Pancreas (tissue), 10 donors: Measurements from ENCODE around the gene GABARAP. TPM values are rescaled to one million over a fixed set of nuclear protein-coding genes. Genes with fewer than 3 reads are reported as not detected.

Experiments used
- ATAC-seq, 4 donors: fragments of 200-7000 bp; cut with Tn5 transposase; one replicate each; pipeline versions ENCODE4 v1.8.0 to v1.9.1; 2020; ENCODE audit warnings: mild to moderate bottlenecking in 4 of 4, moderate library complexity in 4 of 4
- DNase-seq, 6 donors: peaks; one replicate each; pipeline ENCODE4 v3.0.0-alpha.2; 2020
- FAIRE-seq: peaks from 2 replicates; lab custom pipeline; 2012; peaks lifted over from hg19 to GRCh38; lab: Jason Lieb, UNC
- H3K27ac ChIP-seq, 4 donors: fragments of 200-600 bp; sonication (generic); 1 replicate in 3 of 4; 2 replicates in 1 of 4; pipeline versions ENCODE4 v1.5.0 to v1.8.0; 2020
- H3K27me3 ChIP-seq, 4 donors: fragments of 200-600 bp; one replicate each; pipeline ENCODE4 v1.8.0; 2021
- H3K36me3 ChIP-seq, 3 donors: fragments of 200-600 bp; sonication (generic) in 1 of 3; one replicate each; pipeline versions ENCODE4 v1.5.0 to v1.8.0; 2020 to 2021
- H3K4me1 ChIP-seq, 3 donors: fragments of 200-600 bp; one replicate each; pipeline ENCODE4 v1.8.0; 2021
- H3K4me3 ChIP-seq, 4 donors: fragments of 200-600 bp; sonication (generic) in 2 of 4; one replicate each; pipeline versions ENCODE4 v1.5.0 to v1.8.0; 2020 to 2021
- H3K9me3 ChIP-seq, 4 donors: fragments of 200-600 bp; one replicate each; pipeline ENCODE4 v1.8.0; 2021
- WGBS, 2 donors: extraction: QIAGEN DNeasy Blood & Tissue Kit; methylation state at CpG; one replicate each; pipeline ENCODE4 v1.1.7; 2013; 5-methylcytosine and 5-hydroxymethylcytosine counted together
- intact Hi-C, 3 donors: fragments of 100-400 bp; cut with DNase I; formaldehyde crosslinking; loops; one replicate each; pipeline versions ENCODE4 v1.11.1 to v1.14.2; 2022
- polyA plus RNA-seq, 2 donors: library from polyadenylated mRNA; stranded (reverse); fragments of 200-250 nt; gene quantifications; one replicate each; pipeline ENCODE4 v1.2.3, GENCODE V29; 2013
- total RNA-seq, 6 donors: library from RNA; stranded (reverse); fragmentation: NEBNext Ultra II Directional in 4 of 6; extraction: Animal tissue kit (Norgen Biotek cat#: 25700) in 4 of 6; gene quantifications; one replicate each; pipeline versions ENCODE4 v1.2.1 to v1.2.4, GENCODE V29; 2021 to 2023
- TF ChIP-seq, protein P1 (sequence below), 4 donors: fragments of 200-600 bp; sonication (generic) in 3 of 4; IDR thresholded peaks; one replicate each; pipeline versions ENCODE4 v1.5.0 to v1.8.0; 2021; ENCODE audit warnings: antibody characterized with exemption in 4 of 4
- donor health status: healthy with polysubstance abuse.
- donor health status: DM: no; HTN: no; CAD: no; lungs with moderate emphysema.
- donor health status: DM: no; HTN: no; CAD: no.
- donor health status: control.
- donor health status: control.
- donor health status: Bipolar disorder and iron deficiency.
- donor health status: DM: yes; HTN: yes; CAD: no.
- donor health status: DM: no; HTN: no; CAD: no.
- donor health status: DM: no; HTN: no; CAD: no.
- donor health status: DM: yes; HTN: yes; CAD: no.

The GABARAP gene
- total and polyA plus RNA-seq, 8 donors, result 231 to 639 (median 312) TPM

DNA sequence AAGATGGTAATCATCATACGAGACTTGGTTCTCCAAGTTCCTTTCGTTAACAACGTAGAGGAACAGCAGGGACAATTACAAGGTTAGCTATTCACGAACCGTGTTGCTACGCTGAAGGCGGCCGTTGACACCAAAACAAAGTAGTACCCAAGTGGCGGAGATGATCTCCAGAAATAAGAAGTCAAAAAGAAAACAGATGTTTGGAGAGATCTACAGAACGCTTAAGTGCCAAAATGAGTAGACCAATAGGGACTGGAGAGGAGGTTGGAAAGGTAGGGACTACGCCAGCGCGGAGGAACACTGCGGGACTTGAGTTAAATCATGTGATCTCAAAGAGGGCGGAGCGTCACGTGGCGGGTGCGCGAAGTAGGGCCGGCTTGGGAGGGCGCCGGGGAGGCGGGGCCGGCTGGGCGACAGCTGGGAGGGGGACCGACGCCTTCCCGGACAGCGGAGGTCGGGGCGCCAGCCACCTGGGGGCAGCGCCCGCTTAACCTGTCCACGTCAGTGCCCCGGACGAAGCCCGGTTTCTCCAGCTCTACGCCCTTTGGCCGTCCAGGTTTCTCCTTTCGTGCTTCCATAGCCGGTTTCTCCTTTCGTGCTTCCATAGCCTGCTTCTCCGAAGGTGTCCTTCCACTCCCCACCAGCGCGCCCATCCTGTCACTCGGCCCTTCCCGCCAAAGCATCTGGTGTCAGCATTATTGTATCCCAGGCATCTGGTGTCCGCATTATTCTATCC, 636 bp upstream of the GABARAP start:
- TF ChIP-seq, protein P1, sequence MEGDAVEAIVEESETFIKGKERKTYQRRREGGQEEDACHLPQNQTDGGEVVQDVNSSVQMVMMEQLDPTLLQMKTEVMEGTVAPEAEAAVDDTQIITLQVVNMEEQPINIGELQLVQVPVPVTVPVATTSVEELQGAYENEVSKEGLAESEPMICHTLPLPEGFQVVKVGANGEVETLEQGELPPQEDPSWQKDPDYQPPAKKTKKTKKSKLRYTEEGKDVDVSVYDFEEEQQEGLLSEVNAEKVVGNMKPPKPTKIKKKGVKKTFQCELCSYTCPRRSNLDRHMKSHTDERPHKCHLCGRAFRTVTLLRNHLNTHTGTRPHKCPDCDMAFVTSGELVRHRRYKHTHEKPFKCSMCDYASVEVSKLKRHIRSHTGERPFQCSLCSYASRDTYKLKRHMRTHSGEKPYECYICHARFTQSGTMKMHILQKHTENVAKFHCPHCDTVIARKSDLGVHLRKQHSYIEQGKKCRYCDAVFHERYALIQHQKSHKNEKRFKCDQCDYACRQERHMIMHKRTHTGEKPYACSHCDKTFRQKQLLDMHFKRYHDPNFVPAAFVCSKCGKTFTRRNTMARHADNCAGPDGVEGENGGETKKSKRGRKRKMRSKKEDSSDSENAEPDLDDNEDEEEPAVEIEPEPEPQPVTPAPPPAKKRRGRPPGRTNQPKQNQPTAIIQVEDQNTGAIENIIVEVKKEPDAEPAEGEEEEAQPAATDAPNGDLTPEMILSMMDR (IDR thresholded peaks at IDR 0.05), result no peak
- Histone ChIP-seq H3K9me3 (no peaks in the 10 kb centered on the region), H3K27me3 (no peaks in the 10 kb centered on the region), H3K36me3 (peaks cover 0 to 4% (median 3%) of the 10 kb centered on the region in 3 donors), H3K4me1 (peaks cover 14 to 17% (median 15%) of the 10 kb centered on the region in 3 donors), H3K27ac (peak overlapping the region; percentile 94 to 99 (median 96)), H3K4me3 (peak overlapping the region; percentile 64 to 82 (median 74))
- FAIRE-seq, result no peak
- WGBS, 2 donors, result 0% methylated on average over 44 to 49 of the region's 49 CpGs
- DNase-seq, result peak; percentile 96 to 98 (median 96)
- intact Hi-C loops, result no loop called here
- peak; percentile 62 to 79 (median 68) for ATAC-seq

DNA sequence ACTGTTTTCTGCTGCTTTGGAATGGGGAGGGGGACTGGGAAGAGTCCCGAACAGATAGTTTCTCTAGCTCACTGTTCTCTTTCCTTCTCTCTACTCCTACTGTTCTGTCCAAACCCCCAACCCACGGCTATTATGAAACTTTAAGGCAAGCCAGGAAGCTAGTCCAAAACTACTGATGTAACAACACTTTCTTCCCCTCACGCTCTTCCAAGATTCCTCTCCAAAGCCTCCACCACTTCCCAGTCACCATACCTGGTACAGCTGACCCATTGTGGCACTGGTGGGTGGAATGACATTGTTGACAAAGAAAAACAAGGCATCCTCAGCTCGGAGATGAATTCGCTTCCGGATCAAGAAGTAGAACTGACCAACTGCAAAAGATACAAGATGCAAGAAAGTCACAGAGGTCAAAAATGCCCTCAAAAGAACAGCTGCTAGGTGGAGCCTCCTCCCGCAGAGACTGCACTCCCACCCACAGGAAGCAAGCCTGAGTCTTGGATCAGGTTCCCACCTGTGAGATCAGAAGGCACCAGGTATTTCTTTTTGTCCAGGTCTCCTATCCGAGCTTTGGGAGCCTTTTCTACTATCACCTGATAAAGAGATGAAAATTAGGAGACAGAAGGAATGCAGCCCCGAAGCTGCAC, 1.0 kb downstream of the GABARAP start:
- ATAC-seq (no peak), FAIRE-seq (no peak), DNase-seq (no peak)
- H3K4me1 ChIP-seq, result peaks cover 14 to 19% (median 15%) of the 10 kb centered on the region in 3 donors
- H3K9me3 ChIP-seq, result no peaks in the 10 kb centered on the region
- WGBS, 2 donors, result 12 to 17% methylated on average over 9 of the region's 9 CpGs
- H3K27me3 ChIP-seq, result no peaks in the 10 kb centered on the region
- H3K27ac ChIP-seq, result peak overlapping the region; percentile 94 to 99 (median 96)
- peaks cover 0 to 3% (median 0%) of the 10 kb centered on the region in 3 donors for H3K36me3 ChIP-seq
- TF ChIP-seq, protein P1 (IDR thresholded peaks at IDR 0.05), result no peak
- intact Hi-C loops, result no loop called here
- peak overlapping the region; percentile 64 to 82 (median 74) for H3K4me3 ChIP-seq

DNA sequence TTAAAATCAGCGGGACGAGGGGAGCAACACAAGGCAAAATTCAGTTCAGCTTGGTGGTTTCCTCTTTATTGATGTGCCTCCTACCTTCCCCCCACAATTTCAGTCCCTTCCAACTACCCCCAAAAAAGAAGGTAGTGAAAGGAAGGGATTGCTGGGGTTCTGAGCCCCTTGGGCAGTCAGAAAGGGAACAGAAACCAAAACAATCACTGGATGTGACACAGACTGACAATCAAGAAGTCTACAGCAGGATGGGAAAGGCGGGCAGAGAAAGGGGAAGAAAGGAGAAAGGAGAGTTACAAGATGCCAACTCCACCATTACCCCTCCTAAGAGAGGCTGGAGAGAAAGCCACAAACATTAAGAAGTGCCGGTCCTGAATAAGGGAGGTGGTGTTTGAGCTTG, 1.9 kb downstream of the GABARAP start:
- ATAC-seq (no peak), DNase-seq (no peak), FAIRE-seq (no peak)
- H3K4me3 ChIP-seq, result peak overlapping the region in 2 of 4 donors; percentile 64 to 72
- 46 to 47% methylated on average over 4 of the region's 4 CpGs for WGBS, 2 donors
- H3K9me3 ChIP-seq, result no peaks in the 10 kb centered on the region
- peaks cover 0 to 3% (median 0%) of the 10 kb centered on the region in 3 donors for H3K36me3 ChIP-seq
- intact Hi-C loops, result no loop called here
- H3K27ac ChIP-seq, result peak overlapping the region in 2 of 4 donors; percentile 97 to 99
- H3K27me3 ChIP-seq, result no peaks in the 10 kb centered on the region
- TF ChIP-seq, protein P1 (IDR thresholded peaks at IDR 0.05), result no peak
- peaks cover 14 to 27% (median 15%) of the 10 kb centered on the region in 3 donors for H3K4me1 ChIP-seq

DNA sequence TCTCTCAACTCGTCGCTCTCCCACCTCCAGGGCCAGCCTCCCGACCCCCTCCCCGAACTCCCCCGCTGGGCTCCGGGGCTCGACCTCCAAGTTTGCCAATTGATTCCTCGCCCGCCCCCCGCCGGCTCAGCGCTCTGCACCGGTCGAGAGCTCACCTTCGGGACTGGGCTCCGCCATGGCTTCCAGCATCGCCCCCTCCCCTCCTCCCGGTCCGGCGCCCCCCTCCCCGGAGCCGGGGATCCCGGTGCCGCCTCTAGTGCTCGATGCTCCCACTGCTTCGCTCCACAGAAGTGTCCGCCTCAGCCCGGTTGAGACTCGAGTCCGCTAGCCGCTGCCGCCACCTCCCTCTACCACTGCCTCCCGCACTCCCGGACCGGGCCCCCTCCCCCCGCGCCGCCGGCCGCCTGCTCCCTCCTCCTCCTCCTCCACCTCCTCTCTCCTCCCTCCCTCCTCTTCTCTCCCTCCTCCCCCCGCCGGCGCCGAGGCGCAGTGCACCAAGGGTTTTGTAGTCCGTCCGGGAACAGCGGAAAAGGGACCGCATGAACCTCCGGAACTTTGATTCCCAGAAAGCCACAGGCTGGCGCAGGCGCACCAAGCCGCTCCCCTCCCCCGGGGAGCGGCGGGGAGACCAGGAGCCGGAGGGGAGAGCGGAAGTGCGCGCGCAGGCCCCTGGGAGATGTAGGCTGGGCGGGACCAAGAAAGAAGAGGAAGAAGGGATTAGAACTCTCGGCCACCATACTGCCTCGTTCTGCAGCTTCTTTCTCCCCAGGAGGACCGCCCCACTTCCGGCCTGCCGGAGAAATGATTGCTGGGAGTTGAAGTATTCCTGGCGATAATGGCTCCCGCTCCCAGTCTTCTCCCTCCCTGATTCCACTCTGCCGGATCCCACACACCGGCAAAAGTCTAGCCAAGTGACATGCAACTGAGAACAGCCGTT, 2.9 kb downstream of the GABARAP start, which contains the start of gene PHF23:
Gene PHF23, minus strand, starts transcription at position 367 of the 937 bp plus-strand sequence. Its CDS starts 178 bp downstream, at position 189.
- TF ChIP-seq, protein P1 (IDR thresholded peaks at IDR 0.05), result no peak
- DNase-seq (peak; percentile 98 to 100 (median 100)), ATAC-seq (peak; percentile 62 to 76 (median 72)), FAIRE-seq (peak; percentile 94)
- intact Hi-C loops, result no loop called here
- Histone ChIP-seq H3K9me3 (no peaks in the 10 kb centered on the region), H3K4me3 (peak within 1 kb of the TSS; percentile 77 to 86 (median 80)), H3K27ac (peak within 1 kb of the TSS; percentile 75 to 99 (median 82)), H3K27me3 (no peaks in the 10 kb centered on the region), H3K4me1 (peaks cover 17 to 34% (median 17%) of the 10 kb centered on the region in 3 donors), H3K36me3 (peaks cover 0 to 3% (median 0%) of the 10 kb centered on the region in 3 donors)
- WGBS, 2 donors, result 1% methylated on average over 63 to 72 of the region's 72 CpGs
